Stimulated activated naive CD8-positive, alpha-beta T cell treated with anti-CD3 and anti-CD28 coated beads, Interleukin-15, amount 100 ng/mL, for 72 hours (primary cell): ENCODE measurements around the gene P2RX6.

Experiments
- ATAC-seq: fragments of 150-1000 bp; cut with Tn5 transposase; 2 replicates; pipeline ENCODE4 v1.10.0; 2021; ENCODE audit warnings: mild to moderate bottlenecking, moderate library complexity
- DNase-seq, 2 donors: peaks; one replicate each; pipeline ENCODE4 v3.0.0; 2021 to 2022
- H3K27ac Mint-ChIP-seq, 2 donors: one replicate each; pipeline ENCODE4 v1.8.0; 2022; ENCODE audit warnings: mild to moderate bottlenecking in 2 of 2, mixed read lengths in 2 of 2, moderate library complexity in 2 of 2
- H3K27me3 Mint-ChIP-seq: one replicate; pipeline ENCODE4 v1.8.0; 2022; ENCODE audit warnings: mixed read lengths
- H3K4me1 Mint-ChIP-seq: one replicate; pipeline ENCODE4 v1.8.0; 2022; ENCODE audit warnings: mild to moderate bottlenecking, mixed read lengths
- H3K4me3 Mint-ChIP-seq, 2 donors: one replicate each; pipeline ENCODE4 v1.8.0; 2022; ENCODE audit warnings: mild to moderate bottlenecking in 2 of 2, mixed read lengths in 2 of 2, moderate library complexity in 1 of 2
- H3K9me3 Mint-ChIP-seq, 2 donors: one replicate each; pipeline ENCODE4 v1.8.0; 2022; ENCODE audit warnings: mixed read lengths in 2 of 2

The P2RX6 gene

DNA sequence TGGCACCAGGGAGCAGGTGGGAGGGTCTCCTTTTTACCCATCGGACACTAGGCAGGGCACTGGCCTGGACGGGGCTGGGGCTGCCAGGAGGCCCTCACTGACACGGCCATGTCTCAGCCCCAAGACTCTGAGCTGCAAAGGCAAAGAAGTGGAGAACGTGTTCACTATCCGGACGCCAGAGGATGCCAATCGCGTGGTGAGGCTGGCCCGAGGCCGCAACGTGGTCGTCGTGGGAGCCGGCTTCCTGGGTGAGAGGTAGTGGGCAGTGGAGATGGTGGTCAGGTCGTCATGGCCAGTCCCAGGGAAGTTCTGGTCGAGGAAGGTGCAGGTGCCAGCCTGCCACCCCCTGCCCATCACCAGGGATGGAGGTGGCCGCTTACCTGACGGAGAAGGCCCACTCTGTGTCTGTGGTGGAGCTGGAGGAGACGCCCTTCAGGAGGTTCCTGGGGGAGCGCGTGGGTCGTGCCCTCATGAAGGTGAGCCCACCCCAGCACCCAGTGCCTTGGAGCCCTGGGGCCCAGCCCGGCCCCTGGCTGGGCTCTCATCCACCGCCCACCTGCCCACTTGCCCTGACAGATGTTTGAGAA is 38.6 kb upstream of the P2RX6 start:
- H3K4me3 Mint-ChIP-seq, result no peak overlapping the region
- H3K9me3 Mint-ChIP-seq, result peaks cover 9 to 13% of the 10 kb centered on the region in 2 donors
- DNase-seq, result no peak
- no peak for ATAC-seq
- no peak overlapping the region for H3K27ac Mint-ChIP-seq
- peaks cover 33% of the 10 kb centered on the region for H3K4me1 Mint-ChIP-seq
- no peaks in the 10 kb centered on the region for H3K27me3 Mint-ChIP-seq

DNA sequence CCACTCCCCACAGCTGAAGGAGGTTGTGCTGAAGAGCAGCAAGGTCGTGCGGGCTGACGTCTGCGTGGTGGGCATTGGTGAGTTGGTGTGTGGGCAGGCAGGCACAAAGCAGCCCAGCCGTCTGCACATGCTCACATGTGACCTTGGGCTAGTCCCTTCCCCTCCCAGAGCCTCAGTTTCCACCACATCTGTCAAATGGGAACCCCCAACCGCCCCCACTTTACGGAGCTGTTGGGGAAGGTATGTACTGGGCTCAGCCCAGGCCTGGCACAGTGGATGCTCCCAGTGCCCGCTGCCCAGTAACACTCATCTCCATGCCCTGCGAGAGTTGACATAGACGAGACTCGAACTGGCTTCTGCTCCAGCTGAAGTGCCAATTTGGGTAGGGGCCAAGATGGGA is 37.9 kb upstream of the P2RX6 start:
- DNase-seq (no peak), ATAC-seq (no peak)
- Mint-ChIP-seq H3K4me1 (peaks cover 35% of the 10 kb centered on the region), H3K9me3 (peaks cover 9 to 13% of the 10 kb centered on the region in 2 donors), H3K27me3 (no peaks in the 10 kb centered on the region), H3K27ac (no peak overlapping the region), H3K4me3 (no peak overlapping the region)

DNA sequence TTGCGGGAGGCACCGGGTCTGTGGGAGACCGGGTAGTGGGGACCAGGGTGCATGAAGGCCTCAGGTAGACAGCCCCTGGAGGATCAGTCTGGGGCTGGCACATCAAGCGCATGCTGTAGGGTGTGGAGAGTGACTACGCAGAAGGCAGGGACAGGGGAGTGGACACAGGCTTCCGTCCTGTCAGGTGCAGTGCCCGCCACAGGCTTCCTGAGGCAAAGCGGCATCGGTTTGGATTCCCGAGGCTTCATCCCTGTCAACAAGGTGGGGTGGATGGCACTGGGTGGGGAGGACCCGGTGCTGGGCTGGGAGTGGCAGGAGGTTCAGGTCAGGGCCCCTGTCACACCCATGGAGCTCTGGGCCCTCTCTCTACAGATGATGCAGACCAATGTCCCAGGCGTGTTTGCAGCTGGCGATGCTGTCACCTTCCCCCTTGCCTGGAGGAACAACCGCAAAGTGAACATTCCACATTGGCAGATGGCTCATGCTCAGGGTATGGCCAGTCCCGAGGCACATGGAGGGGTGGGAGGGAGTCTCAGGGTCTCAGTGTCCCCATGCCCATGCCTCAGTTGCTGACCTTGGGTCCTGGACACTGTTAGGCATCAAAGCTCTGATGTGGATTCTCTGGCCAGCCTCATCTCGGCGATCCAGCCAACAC is 37.3 kb upstream of the P2RX6 start:
- H3K27me3 Mint-ChIP-seq, result no peaks in the 10 kb centered on the region
- ATAC-seq (no peak), DNase-seq (no peak)
- H3K4me3 Mint-ChIP-seq, result no peak overlapping the region
- H3K4me1 Mint-ChIP-seq, result peaks cover 39% of the 10 kb centered on the region
- H3K27ac Mint-ChIP-seq, result no peak overlapping the region
- peaks cover 9 to 13% of the 10 kb centered on the region in 2 donors for H3K9me3 Mint-ChIP-seq

DNA sequence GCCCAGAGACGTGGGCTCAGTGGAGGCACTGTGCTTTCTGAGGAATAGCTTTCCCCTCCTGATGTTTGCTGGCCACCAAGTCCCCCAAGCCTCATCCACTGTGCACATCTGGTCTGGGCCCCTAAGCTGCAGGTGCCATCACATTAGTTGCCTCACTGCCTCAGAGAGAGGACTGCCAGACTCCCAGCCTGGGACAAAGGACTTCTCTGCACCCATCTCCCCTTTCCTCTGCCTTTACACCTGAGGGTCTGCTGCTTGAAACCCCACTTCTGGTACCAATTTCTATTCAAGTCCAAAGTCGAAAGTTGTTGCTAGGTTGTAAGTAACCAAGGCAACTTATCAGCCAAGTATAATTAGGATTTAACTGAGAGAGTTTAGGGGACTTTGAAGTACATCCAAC is 36.5 kb upstream of the P2RX6 start:
- peaks cover 9 to 13% of the 10 kb centered on the region in 2 donors for H3K9me3 Mint-ChIP-seq
- ATAC-seq (no peak), DNase-seq (no peak)
- peaks cover 47% of the 10 kb centered on the region for H3K4me1 Mint-ChIP-seq
- no peak overlapping the region for H3K4me3 Mint-ChIP-seq
- H3K27me3 Mint-ChIP-seq, result no peaks in the 10 kb centered on the region
- no peak overlapping the region for H3K27ac Mint-ChIP-seq

DNA sequence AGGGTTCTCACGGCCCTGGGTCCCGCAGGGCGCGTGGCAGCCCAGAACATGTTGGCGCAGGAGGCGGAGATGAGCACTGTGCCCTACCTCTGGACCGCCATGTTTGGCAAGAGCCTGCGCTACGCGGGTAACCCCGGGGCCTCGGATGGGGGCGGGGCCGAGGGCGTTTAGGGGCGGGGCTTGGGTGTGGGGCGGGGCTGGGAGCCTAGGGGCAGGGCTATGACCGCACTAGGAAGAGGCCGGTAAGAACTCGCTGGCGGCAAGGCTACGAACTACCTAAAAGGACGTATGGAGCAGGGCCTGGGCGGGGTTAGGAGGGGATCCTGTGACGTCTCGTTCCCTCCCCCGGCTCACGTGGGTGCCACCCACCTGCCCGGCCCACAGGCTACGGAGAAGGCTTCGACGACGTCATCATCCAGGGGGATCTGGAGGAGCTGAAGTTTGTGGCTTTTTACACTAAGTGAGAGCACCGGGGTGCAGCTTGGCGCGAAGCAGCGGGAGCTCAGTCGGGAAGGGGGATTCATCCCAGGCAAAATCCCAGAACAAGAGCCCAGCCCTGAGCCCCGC is 35.6 kb upstream of the P2RX6 start:
- peak; percentile 63 to 66 for DNase-seq
- peak overlapping the region in 1 of 2 donors; percentile 85 for H3K27ac Mint-ChIP-seq
- peaks cover 9 to 13% of the 10 kb centered on the region in 2 donors for H3K9me3 Mint-ChIP-seq
- peaks cover 55% of the 10 kb centered on the region for H3K4me1 Mint-ChIP-seq
- peak overlapping the region; percentile 69 to 84 for H3K4me3 Mint-ChIP-seq
- H3K27me3 Mint-ChIP-seq, result no peaks in the 10 kb centered on the region
- peak; percentile 66 for ATAC-seq

DNA sequence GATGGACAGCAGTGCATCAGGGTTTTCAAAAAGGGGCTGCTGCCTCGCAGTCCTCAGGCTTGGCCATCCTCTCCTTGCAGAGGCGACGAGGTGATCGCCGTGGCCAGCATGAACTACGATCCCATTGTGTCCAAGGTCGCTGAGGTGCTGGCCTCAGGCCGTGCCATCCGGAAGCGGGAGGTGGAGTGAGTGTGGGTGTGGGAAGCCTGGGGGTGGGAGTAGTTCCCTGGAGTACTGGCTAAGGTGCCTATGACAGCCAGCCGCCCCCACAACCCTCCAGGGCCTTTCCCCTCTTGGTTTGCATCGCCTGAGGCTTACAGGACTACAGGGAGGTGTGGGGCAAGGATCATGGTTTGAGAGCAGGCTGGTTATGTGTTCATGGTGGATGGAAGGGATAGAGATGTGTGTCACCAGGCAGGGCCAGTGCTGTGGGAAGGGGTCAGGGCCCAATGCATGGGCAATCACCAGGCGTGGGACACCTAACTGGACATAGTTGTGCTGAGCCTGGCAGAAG is 35.0 kb upstream of the P2RX6 start:
- no peak overlapping the region for H3K27ac Mint-ChIP-seq
- H3K9me3 Mint-ChIP-seq, result peaks cover 9 to 13% of the 10 kb centered on the region in 2 donors
- H3K4me1 Mint-ChIP-seq, result peaks cover 55% of the 10 kb centered on the region
- no peaks in the 10 kb centered on the region for H3K27me3 Mint-ChIP-seq
- ATAC-seq, result no peak
- peak overlapping the region in 1 of 2 donors; percentile 84 for H3K4me3 Mint-ChIP-seq
- no peak for DNase-seq

DNA sequence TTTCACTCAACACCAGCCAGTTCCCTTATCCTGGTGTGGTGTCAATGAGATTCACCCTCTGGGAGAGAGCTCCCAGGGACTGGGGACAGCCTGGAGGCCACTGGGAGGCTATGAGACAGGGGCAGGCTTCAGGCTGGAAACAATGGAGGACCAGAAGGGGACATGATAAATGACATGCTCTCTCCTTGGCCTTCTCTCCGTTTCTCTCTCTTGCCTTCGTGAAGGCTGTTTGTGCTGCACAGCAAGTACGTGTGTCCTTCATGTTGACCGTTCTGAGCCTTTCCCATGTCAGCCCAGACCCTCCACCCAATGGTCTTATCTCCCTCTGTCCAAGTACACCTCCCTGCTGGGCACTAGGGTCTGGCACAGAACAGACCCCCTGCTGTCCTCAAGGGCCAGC is 34.4 kb upstream of the P2RX6 start:
- Mint-ChIP-seq H3K27ac (no peak overlapping the region), H3K9me3 (peaks cover 9 to 13% of the 10 kb centered on the region in 2 donors), H3K27me3 (no peaks in the 10 kb centered on the region), H3K4me3 (peak overlapping the region in 1 of 2 donors; percentile 95), H3K4me1 (peaks cover 55% of the 10 kb centered on the region)
- ATAC-seq (no peak), DNase-seq (no peak)

DNA sequence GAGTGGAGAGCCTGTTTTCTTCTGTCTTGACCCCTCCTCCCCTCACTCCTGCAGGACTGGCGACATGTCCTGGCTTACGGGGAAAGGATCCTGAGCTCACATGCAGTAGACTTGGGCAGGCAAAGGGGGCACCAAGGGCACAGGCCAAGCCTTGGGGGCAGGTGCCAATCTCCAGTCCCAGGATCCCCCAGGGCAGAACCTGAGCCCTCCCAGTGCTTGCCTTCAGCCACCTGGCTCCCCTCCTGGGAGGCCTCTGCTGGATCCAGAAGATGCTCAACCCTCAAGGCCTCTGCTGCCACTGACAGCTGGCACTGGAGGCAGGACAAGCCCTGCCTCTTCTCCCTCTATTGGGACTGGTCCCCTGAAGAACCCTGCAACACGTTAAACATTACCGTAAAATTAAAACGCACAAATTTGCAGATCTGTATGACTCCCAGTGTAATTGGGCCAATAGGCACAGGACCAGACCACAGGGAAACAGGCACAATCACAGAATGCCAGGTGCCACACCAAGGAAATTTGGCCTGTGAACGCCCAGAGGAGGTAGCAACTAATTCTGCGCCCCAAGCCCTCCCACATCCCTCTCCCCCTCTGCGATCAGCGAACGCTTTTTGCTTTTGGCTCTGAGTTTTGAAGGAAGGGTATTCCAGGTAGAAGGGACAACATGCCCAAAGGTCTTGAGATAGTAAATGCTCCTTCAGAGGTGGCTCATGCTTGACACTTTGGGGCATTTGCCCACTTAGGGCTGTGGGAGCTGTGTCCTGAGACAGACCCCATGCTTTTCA is 33.8 kb upstream of the P2RX6 start:
- Mint-ChIP-seq H3K27me3 (no peaks in the 10 kb centered on the region), H3K9me3 (peaks cover 9 to 13% of the 10 kb centered on the region in 2 donors), H3K4me3 (peak overlapping the region; percentile 91 to 95), H3K4me1 (peaks cover 55% of the 10 kb centered on the region), H3K27ac (peak overlapping the region; percentile 93 to 97)
- no peak for ATAC-seq
- DNase-seq, result no peak

DNA sequence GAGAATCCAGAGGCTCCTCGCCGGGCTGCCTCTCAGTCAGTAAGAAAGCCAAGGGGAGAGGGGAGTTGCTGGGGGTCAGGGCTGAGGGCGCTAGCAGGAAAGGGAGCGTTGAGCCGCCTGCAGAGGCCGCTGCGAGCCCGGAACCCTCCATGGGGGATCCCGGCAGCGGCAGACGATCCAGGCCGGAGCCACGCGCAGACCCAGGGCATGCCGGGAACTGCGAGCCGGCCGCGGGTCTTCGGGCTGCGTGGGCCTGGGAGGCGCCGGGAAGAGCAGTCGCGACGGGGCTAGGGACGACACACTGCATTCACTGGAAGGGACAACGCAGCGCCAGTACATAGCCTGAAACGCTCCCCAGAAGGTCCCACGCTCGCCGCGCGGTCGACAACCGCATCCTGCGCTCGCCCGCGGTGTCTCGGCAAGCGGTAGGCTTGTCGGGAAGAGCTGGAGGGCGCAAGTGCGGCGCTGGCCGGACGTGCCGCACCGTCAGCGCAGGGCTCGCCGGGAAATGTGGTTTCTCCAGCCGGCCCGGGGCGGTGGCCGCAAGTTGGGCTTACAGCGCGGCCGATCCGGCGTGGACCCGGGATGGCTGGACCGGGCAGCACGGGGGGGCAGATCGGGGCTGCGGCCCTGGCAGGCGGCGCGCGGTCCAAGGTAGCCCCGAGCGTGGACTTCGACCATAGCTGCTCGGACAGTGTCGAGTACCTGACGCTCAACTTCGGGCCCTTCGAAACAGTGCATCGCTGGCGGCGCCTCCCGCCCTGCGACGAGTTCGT is 33.0 kb upstream of the P2RX6 start, which contains the start of gene LZTR1:
TSS of gene LZTR1 (plus strand) at position 511 of the 776 bp plus-strand sequence. CDS start at position 586, 75 bp downstream.
- peaks cover 55% of the 10 kb centered on the region for H3K4me1 Mint-ChIP-seq
- peak; percentile 86 for ATAC-seq
- DNase-seq, result peak; percentile 65 to 78
- peak within 1 kb of the TSS; percentile 91 to 95 for H3K4me3 Mint-ChIP-seq
- H3K27me3 Mint-ChIP-seq, result no peaks in the 10 kb centered on the region
- H3K9me3 Mint-ChIP-seq, result peaks cover 9 to 13% of the 10 kb centered on the region in 2 donors
- peak within 1 kb of the TSS; percentile 95 to 97 for H3K27ac Mint-ChIP-seq

DNA sequence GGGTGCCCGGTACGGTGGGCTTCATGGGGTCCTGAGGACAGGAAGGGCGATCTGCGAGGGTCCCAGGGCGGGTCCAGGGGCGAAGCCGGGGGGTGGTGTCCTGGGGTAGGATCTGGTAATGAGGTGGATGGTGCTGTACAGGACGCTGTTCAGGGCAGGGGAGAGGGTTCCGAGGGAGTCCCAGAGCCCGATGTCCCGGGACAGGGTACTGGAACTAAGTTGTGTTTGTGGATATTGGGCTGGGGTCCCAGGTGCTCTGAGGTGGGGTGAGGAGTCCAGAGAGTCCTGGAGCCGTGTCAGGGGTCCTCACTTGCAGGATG is 32.4 kb upstream of the P2RX6 start:
- H3K9me3 Mint-ChIP-seq, result peaks cover 9 to 13% of the 10 kb centered on the region in 2 donors
- H3K27ac Mint-ChIP-seq, result peak overlapping the region; percentile 95 to 97
- DNase-seq (no peak), ATAC-seq (peak; percentile 39)
- peaks cover 50% of the 10 kb centered on the region for H3K4me1 Mint-ChIP-seq
- peak overlapping the region; percentile 91 to 95 for H3K4me3 Mint-ChIP-seq
- no peaks in the 10 kb centered on the region for H3K27me3 Mint-ChIP-seq

DNA sequence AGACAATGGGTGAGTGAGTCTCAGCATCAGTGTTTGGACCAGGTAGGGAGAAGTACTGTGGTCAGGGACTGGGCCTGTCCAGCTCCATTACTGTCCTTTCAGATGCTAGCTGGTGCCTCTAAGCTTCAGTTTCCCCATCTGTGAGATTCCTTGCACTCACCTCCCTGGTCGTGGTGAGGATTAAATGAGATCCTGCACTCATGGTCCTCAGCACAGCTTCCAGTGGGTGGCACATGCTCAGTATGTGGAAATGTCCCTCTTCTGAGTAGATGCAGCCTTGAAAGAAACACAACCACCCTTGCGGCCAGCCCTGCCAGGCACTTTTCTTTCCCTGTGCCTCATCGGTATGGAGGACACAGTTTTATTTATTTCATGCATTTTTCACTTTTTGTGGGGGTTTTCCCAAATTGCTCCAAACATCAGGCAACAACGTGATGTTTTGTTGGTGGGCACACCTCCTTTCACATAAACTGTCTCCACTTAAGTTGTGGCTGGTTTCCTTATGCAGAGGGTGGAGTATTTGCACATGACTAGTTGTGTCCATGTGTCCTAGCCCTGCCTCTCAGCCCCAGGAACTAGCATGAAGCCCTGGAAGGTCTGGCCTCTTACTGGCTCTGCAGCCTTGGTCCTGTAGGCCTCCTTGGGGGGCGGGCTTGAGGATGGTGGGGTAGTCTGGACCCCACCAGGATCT is 31.7 kb upstream of the P2RX6 start:
- ATAC-seq (no peak), DNase-seq (no peak)
- peak overlapping the region; percentile 5 to 95 for H3K27ac Mint-ChIP-seq
- H3K4me1 Mint-ChIP-seq, result peaks cover 53% of the 10 kb centered on the region
- peak overlapping the region; percentile 91 to 95 for H3K4me3 Mint-ChIP-seq
- peaks cover 9 to 11% of the 10 kb centered on the region in 2 donors for H3K9me3 Mint-ChIP-seq
- no peaks in the 10 kb centered on the region for H3K27me3 Mint-ChIP-seq

DNA sequence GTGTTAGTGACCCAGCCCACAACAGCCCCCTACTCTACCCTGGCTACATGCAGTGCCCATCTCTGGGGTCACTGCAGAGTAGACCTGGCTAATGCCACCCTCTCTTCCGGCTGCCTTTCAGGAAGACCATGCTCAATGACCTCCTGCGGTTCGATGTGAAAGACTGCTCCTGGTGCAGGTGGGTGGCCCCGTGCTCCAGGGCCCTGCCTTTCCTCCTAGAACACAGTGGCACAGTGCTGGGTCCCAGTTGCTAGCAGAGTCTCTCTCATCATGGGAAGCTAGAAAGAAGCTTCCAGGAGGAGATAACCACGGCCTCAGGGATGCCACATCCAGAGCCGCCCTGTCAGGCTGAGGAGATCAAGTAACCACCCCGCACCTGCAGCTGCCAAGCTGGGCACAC is 29.2 kb upstream of the P2RX6 start:
- H3K27ac Mint-ChIP-seq, result no peak overlapping the region
- no peaks in the 10 kb centered on the region for H3K9me3 Mint-ChIP-seq
- H3K27me3 Mint-ChIP-seq, result no peaks in the 10 kb centered on the region
- peaks cover 43% of the 10 kb centered on the region for H3K4me1 Mint-ChIP-seq
- no peak overlapping the region for H3K4me3 Mint-ChIP-seq
- no peak for ATAC-seq
- DNase-seq, result no peak

DNA sequence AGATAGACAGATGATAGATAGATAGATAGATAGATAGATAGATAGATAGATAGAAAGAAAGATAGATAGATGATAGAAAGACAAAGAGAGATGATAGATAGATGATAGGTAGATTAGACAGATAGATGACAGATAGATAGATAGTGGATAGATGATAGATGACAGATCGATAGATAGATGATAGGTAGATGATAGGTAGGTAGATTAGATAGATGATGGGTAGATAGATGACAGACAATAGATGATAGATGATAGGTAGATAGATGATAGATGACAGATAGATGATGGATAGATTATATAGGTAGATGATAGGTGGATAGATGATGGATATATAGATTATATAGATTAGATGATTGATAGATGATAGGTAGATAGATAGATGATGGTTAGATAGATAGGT is 28.6 kb upstream of the P2RX6 start:
- DNase-seq (no peak), ATAC-seq (no peak)
- H3K4me3 Mint-ChIP-seq, result no peak overlapping the region
- H3K4me1 Mint-ChIP-seq, result peaks cover 36% of the 10 kb centered on the region
- H3K27ac Mint-ChIP-seq, result peak overlapping the region in 1 of 2 donors; percentile 1
- no peaks in the 10 kb centered on the region for H3K9me3 Mint-ChIP-seq
- no peaks in the 10 kb centered on the region for H3K27me3 Mint-ChIP-seq

DNA sequence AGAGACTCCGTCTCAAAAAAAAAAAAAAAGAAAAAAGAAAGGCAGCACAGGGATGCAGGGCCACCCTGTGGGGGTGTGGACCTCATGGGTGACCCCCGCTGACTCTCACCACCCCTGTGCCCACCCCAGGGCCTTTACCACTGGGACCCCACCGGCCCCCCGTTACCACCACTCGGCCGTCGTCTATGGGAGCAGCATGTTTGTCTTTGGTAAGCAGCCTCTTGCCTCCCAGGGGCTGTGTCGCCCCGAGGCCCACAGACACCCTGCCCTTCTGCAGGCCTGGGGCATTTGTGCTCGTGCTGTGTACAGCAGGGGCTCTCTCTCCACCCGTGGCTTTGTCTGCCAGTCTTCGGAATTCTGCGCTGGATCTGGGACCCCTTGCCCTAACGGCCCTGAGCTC is 27.6 kb upstream of the P2RX6 start:
- DNase-seq, result no peak
- Mint-ChIP-seq H3K9me3 (no peaks in the 10 kb centered on the region), H3K4me3 (no peak overlapping the region), H3K27me3 (no peaks in the 10 kb centered on the region), H3K27ac (no peak overlapping the region), H3K4me1 (peaks cover 33% of the 10 kb centered on the region)
- no peak for ATAC-seq
